NCI-H345 treated with DMSO at 0.1 percent for 48 hours (cell line): ENCODE measurements around the gene CKMT1B.
"Not testable (repeated sequence)": the region's sequence is repeated elsewhere in the genome, so short reads cannot be mapped to it uniquely, and the experiment has no call there.

Experiments used
- DNase-seq: peaks from one replicate; lab custom pipeline; 2025; ENCODE audit not compliant: unreplicated experiment; lab: John Stamatoyannopoulos, UW

The CKMT1B gene

DNA sequence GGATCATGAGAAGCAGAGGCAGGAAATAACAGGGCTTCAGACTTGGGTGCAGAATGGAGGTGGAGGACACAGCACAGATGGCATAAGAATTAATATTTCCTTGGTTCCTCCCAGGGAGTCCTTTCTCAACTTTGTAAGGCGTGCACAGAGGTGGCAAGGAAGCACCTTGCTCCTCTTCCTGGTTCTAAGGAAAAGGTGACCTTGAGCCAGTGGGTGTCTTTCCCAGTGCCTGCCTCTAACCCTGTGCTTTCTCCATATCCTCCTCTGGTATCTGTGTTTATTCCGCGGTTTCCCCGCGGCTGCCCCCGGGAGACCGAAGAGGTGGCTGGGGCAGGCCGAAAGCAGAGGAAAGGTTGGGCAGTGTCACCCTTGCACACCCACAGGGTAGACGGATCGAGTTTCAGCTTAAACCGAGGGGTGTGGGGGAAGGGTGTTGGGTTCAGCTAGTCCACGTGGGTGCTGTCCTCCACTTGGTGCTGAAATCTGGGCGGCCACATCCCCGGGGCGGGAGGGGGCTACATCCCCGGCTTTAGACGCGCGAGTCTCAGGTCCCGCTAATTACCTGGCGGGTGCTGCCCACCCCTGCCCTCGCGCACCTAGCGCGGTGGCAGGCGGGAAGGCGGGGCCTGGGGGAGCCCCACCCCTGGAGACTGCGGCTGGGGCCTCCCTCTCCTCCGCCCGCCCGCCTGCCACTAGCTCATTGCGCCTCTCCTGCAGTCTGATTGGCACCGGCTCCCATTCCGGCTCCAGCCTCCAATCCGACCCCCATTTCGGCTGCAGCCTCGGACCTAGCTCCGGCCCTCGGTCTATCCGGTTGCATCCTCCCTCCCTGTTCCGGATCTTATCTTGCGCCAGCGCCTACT, at the start of gene CKMT1B:
TSS of gene CKMT1B (plus strand) at position 700 of the 863 bp plus-strand sequence. CDS start 192 bp downstream, outside the sequence.
- DNase-seq, result not testable (repeated sequence)

DNA sequence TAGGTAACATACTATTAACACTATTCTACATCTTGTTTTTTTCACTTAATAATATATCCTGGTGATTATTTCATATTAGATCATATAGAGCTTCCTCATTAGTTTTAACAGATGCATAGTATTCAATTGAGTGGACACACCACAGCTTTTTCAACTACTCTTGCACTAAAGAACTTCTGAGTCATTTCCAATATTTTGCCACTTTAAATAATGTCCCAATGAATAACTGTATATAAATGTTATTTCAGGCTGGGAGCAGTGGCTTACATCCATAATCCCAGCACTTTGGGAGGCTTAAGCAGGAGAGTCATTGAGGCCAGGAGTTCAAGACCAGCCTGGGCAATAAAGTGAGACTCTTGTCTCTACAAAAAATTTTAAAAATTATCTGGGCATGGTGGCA, 49.6 kb upstream of the CKMT1B start:
- DNase-seq, result no peak

DNA sequence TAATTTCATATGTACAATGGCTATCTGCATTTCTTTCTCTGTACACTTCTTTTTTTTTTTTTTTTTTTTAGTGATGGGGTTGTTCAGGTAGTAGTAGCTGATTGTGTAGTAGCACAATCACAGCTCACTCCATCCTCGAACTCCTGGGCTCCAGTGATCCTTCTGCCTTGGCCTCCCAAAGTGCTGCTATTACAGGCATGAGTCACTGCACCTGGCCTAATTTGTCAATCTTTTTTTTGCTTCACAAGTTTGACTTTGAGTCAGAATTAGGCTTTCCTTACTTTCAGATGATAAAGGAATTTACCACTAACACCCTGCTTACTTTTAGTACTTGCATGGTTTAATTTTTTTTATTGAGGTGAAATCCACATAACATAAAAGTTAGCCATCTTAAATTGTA, 48.4 kb upstream of the CKMT1B start:
- DNase-seq, result no peak

DNA sequence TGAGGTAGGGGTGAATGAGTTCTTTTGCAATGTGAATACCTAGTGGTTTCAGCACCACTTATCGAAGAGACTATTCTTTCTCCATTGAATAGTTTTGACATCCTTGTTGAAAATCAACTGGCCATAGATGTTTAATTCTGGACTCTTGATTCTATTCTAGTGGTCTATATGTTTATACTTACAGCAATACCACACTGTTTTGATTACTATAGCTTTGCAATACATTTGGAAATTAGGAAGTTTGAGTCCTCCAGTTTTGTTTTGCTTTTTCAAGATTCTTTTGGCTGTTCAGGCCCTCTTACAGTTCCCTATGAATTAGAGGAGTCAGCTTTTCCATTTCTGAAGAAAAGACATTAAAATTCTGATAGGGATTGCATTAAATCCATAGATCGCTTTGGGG, 46.3 kb upstream of the CKMT1B start:
- DNase-seq, result no peak

DNA sequence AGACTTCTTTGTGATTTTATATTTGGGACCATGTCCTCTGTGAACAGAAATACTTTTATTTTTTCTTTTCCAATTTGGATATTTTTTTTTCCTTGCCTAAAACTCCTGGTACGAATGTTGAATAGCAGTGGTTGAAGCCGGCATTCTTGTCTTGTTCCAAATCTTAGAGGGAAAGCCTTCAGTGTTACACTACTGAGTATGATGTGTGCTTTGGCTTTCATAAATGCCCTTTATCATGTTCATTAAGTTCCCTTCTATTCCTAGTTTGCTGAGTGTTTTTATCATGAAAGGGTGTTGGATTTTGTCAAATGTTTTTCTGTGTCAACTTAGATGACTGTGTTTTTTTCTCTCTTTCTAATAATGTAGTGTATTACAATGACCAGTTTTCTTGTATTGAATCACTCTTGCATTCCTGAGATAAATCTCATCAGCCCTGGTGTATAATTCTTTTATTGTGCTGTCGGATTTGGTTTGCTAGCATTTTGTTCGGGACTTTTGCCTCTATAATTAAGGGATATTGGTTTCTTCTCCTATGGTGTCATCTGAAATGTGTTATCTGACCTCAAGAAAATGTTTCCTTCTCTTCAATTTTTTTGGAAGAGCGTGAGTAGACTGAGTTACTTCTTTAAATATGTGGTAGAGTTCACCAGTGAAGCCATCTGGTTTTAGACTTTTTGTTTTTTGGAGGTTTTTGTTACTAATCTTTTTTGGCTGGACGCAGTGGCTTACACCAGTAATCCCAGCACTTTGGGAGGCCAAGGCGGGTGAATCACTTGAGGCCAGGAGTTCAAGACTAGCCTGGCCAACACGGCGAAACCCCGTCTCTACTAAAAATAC, 43.1 kb upstream of the CKMT1B start:
- no peak for DNase-seq

DNA sequence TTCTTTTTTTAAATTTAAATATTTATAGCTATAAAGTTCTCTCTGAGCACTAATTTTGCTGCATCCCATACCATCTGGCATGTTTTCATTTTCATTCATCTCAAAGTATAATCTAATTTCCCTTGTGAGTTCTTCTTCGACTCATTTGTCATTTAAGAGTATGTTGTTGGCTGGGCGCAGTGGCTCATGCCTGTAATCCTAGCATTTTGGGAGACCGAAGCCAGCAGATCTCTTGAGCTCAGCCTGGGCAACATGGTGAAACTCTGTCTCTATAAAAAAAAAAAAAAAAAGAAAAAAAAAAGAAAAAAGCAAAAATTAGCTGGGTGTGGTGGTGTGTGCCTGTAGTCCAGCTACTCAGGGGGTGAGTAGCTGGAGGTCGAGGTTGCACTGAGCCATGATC, 41.6 kb upstream of the CKMT1B start:
- DNase-seq, result no peak

DNA sequence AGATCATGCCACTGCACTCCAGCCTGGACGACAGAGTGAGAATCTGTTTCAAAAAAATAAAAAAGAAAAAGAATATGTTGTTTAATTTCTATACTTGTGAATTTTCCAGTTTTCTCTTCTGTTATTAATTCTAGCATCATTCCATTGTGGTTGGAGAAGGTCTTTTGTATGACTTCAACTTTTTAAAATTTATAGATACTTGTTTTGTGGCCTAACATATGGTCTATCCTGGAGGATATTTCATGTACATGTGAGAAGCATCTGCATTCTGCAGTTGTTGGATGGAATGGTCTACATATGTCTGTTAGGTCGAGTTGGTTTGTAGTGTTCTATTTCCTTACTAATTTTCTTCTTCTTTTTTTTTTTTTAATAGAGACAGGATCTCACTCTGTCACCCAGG, 40.8 kb upstream of the CKMT1B start:
- DNase-seq, result no peak

DNA sequence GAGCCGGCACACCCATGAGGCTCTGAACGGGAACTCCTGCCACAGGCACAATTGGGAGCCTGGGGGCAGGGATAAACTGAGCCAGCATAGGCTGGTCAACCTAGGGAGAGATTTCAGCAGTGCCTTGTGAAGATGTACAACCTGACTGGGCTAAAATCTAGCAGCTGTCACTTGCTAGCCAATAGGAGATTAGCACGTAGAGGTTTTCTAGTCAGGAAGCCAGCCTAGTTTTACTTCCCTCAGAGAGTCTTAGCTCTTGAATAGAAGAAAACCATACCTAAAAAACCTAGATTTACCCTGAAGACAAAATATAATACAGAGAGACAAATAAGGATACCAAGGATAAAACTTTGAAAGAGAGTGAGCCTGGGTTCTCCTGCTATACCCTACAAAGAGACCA, 31.1 kb upstream of the CKMT1B start:
- not testable (repeated sequence) for DNase-seq

DNA sequence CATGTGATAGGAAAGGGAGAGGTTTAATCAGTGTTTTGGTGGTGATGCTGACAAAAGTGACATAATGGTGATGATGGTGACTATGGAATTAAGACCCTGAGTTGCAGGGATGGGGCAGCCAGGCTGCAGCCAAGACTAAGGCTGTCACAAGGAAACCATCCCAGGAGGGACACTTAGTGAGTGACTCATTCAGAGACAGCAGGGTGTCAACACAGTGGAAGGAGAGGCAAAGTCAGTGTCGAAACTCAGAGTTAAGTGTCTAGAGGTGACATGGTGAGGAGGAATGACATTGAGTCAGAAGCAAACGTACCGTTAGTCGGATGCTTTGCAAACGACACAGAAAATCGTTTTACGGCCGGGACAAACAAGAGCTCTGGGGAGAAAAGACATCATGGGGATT, 30.0 kb upstream of the CKMT1B start:
- DNase-seq, result not testable (repeated sequence)

DNA sequence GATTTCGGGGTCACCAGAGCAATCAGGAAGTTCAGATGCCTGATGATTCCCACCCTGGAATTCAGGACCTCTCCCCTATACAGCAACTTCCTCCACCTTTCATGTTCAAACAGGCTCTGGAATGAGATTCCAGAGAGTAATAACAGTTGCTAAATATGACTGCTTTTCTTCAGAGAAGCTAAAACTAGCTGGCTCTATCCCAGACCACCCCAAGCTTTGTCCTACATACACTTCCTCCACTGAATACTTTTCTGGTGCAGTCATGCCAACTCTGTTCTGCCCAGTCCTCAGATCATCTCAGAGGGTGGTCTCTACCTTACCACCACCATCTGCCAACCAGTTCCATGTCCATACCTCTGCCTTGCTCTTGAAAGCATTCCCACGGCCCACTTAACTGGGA, 27.2 kb upstream of the CKMT1B start:
- not testable (repeated sequence) for DNase-seq

DNA sequence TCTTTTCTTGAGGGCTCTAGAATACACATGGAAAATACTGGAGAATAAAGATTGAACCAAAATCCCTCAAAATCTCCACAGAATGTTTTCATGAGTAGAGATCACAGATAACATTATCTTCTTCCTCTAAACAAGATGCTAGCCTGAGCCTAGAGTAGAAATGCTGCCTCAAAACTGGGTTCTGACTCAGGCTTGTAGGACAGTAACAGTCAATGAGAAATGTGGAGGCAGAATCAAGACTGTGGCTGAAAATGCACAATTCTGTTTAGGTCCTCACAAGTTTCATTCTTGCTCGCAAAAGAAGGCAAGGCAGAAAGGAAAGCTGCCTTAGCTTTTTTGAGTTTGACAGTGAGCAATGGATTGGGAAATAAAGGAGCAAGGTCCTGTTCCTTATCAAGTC, 19.2 kb upstream of the CKMT1B start:
- not testable (repeated sequence) for DNase-seq

DNA sequence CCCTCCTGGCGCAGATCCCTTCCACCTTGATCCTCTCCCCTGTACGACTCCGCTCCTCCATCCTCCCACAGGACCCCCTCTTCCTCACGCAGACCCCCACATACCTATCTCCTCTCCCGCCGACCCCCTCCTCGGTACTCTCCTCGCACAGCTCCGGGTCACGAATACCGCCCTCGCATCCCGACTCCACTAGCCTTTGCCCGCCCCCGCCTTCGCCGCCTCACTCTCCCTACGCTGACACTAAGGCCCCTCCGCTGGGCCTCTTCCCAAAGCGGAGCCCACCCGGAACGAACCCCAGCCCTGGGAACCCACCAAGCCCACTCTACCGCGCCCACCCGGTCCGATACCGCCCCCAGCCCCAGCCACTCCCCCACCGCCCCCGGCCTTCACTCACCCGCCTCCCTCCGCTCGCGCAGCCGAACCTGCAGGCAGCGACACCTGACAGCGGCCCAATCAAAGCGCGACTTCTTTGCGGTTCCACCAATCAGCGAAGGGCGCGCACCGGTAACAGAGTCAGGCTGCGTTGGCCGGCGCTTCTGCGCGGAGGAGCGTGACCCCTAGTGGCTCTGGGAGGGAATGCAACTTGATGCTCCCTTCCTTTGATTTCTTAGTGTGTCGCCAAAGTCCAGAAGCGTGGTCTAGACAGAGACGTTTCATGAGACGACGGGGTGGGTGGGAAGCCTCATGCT, 3.9 kb upstream of the CKMT1B start, which contains the start of gene PPIP5K1:
TSS of gene PPIP5K1 (minus strand) at position 431 of the 689 bp plus-strand sequence. CDS start 5,704 bp downstream, outside the sequence.
- DNase-seq, result not testable (repeated sequence)

DNA sequence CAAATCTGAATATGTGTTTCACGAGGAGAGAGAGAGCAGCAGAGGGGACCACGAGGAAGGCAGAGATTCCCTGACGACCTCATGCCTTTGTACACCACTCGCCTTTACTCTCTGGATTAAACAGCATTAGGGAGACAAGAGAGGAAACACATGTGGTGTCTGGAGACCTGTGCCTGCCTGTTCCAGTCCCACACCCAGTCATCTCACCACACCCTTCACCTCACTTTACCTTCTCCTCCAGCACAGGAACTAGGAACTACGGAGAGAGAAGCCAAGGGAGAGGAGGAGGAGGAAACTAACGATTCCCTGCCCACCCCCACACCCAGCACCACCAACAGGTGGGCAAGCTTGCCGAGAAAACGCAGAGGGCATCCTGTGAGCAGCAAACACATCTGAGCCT, 986 bp upstream of the CKMT1B start:
- DNase-seq, result not testable (repeated sequence)

DNA sequence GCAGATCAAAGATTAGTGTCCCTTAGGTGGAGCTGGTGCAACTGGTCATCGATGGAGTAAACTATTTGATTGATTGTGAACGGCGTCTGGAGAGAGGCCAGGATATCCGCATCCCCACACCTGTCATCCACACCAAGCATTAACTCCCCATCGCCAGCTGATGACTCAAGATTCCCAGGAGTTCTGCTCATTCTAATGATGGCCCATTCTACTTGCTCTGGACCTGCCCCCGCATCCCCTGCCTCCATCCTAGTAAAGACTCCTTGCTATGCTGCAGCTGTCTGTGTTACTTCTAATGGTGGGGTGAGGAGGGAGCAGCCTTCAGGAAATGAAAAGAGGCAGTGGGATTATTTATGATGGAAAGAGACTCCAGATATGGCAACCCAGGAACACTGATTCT, 5.3 kb downstream of the CKMT1B start:
- not testable (repeated sequence) for DNase-seq

DNA sequence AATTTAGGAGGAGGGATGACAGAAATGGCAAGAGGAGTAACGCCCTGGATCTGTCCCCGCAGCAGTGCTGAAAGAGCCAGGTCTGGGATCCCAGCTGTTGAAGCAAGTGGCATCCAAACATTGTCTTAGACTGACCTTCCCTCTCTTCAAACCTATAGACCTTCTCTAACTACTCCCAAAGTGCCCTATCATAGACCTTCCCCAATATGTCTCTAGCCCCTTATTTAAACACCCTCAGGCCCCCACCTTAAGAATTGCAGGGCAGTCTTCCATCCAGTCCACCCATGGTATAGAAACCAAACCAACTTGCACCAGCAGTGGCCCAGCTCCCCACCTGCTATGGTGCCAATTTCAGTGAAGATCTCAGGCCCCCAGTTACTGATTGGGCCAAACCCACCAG, 6.4 kb downstream of the CKMT1B start:
- not testable (repeated sequence) for DNase-seq

DNA sequence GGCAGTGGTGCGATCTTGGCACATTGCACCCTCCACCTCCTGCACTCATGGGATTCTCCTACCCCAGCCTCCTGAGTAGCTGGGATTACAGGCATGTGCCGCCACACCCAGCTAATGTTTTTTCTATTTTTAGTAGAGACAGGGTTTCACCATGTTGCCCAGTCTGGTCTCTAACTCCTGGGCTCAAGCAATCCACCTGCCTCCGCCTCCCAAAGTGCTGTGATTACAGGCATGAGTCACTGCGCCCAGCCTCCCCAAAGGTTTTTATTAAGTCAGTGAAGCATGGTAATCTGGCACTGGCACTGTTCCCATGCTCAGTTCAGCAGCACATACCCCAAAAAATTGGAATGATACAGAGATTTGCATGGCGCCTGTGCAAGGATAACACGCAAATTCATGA, 8.4 kb downstream of the CKMT1B start:
- not testable (repeated sequence) for DNase-seq

DNA sequence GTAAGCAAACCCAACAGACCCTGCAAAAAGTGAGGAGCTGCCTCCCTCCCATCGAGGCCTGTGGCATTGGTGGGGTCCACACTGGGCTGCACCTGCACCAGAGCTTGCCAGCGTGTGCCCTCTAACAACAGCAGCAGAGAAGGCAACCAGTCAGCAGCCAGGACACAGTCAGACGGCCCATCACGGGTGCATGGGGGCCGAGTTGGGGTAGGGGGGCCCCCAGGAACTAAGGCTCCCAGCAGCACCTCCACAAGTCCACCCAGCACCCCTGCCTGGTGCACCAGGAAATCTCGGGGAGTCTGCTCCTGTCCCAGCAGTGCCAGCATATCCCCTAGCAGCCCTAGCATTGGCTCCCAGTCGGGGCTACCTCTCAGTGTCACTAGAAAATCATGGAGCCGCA, 23.9 kb downstream of the CKMT1B start:
- DNase-seq, result not testable (repeated sequence)

DNA sequence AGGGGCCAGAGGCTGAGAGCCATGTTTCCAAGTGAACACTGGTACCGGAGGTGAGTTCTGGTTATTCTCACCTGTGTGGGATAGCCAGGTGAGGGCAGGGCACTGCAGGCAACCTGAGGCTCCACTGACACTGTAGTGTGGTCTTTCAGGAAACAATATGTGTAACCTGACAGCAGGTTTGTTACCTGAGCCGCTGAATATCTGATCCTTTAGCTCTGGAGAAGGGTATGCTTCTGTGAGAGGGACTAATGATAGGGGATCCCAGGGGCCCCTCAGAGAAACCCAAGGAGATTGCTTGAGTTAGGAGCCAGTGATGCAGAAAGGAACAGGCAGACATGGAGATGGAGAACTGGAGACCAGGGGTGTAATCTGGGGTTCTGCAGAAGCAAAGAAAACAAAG, 24.9 kb downstream of the CKMT1B start, which contains the start of gene STRC:
TSS of gene STRC (minus strand) at position 101 of the 400 bp plus-strand sequence. CDS start at position 23, 78 bp downstream.
- DNase-seq, result not testable (repeated sequence)

DNA sequence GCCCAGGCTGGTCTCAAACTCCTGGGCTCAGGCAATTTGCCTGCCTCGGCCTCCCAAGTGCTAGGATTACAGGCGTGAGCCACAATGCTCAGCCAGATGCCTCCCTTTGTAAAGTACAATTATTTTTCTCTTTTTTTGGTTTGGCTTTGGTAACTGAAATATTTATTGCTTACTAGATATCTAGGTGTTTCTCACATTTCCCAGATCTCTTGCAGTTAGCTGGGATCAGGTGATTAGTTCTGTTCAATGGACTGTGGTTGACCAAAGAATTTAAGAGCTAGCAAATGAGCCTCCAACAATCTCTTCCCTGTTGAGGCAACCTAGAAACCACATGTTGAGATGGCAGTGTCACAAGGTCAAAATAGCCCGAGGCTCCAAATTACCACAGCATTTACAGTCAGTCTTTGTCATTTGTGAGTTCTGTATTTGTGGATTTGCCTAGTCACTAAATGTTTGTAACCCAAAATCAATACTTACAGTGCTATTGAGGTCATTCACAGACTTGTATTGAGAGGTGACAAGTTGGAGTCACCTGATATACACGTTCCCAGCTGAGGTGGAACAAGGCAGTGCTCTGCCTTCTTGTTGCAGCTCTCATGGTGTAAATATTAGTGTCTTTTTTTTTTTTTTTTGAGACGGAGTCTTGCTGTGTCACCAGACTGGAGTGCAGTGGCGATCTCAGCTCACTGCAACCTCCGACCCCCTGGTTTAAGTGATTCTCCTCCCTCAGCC, 28.4 kb downstream of the CKMT1B start:
- DNase-seq, result not testable (repeated sequence)

DNA sequence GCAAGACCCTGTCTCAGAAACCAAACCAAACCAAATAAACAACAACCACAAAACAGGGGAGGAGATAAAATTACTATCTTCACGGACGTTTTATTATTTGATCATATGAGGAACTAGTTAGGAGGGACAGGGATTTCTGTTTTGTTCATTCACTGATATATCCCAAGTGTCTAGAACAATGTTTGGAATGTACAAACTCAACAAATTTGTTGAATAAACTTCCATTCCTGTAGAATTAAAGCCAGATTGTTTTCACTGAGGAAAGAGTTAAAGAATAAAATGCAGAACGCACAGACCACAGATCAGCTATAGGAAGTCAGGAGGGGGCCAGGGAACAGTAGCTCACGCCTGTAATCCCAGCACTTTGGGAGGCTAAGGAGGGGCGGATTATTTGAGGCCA, 31.3 kb downstream of the CKMT1B start:
- DNase-seq, result no peak
